Brain pericyte (primary cell): ENCODE data around the gene MTFMT.
"Not testable (repeated sequence)": the region's sequence is repeated elsewhere in the genome, so short reads cannot be mapped to it uniquely, and the experiment has no call there.

Experiments used
- DNase-seq: peaks from one replicate; pipeline ENCODE4 v3.0.0-alpha.2; 2012; ENCODE audit warnings: low read depth, low spot score

Gene MTFMT

DNA sequence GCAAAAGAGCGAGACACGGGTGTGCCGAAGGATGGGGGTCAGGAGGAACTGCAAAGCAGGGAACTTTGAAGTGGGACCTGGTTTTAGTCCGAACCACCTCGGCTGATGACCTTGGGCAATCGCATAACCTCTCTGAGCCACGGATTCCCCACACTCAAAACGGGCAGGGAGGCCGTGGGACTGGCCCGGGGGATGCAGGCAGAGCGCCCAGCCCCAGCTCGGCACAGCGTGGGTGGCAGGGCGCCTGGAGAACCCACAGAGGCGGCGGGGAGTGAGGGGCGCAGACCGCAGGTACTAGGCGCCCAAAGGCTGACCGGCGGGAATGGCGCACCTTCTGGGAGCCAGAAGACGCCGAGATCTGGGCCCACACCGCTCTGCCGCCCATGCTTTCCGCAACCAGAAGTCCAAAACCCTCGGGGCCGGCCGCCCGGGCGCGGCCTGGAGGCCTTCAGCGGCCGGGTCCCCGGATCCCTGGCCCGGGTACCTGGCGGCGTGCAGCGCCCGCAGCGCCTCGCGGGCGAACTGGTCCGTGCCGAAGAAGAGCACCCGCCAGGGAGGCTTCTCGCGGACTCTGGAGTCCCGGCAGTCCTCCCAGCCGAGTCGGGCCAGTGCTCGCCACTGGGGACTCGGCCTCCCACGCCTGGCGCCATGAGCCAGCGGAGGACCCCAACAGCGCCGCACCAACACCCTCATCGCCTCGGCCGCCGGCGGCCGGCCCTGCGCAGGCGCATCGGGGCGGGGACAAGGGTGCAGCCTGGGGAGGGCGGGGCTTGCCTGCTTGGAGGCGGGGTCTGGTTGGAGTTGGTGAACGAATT lies at the start of gene MTFMT:
TSS of gene MTFMT (minus strand) at position 719 of the 815 bp plus-strand sequence. CDS start at position 693, 26 bp downstream.
- DNase-seq, result no peak

- DNase-seq, result no peak
These were observed 48.5 kb upstream of the MTFMT start for GRCh38 chr15:65077981-65078352.

GRCh38 chr15:65077291-65077980 lies 48.0 kb upstream of the MTFMT start:
- DNase-seq, result no peak

DNA sequence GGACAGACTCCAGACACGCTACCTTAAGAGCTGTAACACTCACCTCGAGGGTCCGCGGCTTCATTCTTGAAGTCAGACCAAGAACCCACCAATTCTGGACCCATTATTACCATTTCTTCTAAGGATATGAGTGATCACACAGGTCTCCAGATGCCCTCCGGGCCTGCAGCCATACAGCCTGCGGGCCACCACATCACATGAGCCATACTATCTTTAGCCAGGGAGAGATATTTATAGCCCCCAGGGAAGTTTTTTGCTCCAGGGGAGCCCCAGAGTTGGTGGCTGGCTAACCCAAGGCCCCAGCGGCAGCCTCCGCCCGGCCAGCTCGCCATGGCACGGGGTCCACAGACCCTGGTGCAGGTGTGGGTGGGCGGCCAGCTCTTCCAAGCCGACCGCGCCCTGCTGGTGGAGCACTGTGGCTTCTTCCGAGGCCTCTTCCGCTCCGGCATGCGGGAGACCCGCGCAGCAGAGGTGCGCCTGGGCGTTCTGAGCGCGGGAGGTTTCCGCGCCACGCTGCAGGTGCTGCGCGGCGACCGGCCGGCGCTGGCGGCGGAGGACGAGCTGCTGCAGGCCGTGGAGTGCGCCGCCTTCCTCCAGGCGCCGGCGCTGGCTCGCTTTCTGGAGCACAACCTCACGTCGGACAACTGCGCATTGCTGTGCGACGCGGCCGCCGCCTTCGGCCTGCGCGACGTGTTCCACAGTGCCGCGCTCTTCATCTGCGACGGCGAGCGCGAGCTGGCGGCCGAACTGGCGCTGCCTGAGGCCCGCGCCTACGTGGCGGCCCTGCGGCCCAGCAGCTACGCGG lies 47.2 kb upstream of the MTFMT start, which contains the start of gene KBTBD13:
TSS of gene KBTBD13 (plus strand) at position 261 of the 805 bp plus-strand sequence. CDS start at position 331, 70 bp downstream.
- no peak for DNase-seq

DNA sequence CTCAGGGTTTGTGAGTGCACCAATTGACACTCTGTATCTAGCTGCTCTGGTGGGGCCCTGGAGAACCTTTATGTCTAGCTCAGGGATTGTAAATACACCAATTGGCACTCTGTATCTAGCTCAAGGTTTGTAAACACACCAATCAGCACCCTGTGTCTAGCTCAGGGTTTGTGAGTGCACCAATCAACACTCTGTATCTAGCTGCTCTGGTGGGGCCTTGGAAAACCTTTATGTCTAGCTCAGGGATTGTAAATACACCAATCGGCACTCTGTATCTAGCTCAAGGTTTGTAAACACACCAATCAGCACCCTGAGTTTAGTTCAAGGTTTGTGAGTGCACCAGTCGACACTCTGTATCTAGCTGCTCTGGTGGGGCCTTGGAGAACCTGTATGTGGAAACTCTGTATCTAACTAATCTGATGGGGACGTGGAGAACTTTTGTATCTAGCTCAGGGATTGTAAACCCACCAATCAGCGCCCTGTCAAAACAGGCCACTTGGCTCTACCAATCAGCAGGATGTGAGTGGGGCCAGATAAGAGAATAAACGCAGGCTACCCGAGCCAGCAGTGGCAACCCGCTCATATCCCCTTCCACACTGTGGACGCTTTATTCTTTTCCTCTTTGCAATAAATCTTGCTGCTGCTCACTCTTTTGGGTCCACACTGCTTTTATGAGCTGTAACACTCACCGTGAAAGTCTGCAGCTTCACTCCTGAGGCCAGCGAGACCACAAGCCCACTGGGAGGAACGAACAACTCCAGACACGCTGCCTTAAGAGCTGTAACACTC lies 46.4 kb upstream of the MTFMT start:
- not testable (repeated sequence) for DNase-seq

- DNase-seq, result not testable (repeated sequence)
These were observed 45.5 kb upstream of the MTFMT start for GRCh38 chr15:65074946-65075345.

GRCh38 chr15:65072617-65073016 lies 43.2 kb upstream of the MTFMT start:
- no peak for DNase-seq

DNA sequence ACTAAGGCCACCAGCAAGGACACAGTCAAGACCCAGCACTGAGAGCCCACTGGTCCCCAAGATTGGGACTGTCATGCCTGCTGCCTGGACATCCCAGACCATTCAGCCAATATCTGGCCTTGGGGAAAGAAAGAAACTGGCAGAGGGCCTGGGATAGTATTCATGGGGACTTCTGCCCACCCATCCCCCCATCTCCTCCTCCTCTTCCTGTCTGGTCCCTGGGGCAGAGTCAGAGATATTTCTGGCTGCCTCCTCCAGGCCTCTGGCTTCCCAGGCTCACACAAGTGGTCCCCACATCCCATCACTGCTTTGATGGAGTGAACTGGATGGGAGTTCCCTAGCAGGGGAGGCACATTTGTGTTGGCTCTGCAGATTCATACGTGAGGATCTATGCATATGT lies 42.6 kb upstream of the MTFMT start:
- DNase-seq, result no peak

DNA sequence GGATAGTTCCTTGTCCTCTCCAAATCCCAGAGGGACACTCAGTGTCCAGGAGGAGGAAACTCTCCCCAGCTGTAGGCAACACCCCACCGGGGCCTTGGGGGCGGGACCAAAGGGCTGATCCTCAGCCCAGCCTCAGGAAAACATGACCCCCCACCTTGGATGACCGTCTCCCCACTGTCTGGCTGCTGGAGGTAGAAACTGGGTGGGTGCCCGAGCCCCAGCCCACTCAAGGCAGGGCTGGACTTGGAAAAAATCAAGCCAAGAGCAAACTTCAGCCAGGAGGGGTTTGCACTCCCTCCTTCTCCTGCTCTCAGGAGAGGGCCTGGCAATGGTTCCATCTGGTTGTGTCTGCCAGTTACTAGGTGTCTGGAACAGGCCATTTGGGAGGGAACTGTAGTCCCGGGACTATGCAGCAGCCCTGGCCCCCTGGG lies 42.0 kb upstream of the MTFMT start:
- no peak for DNase-seq

- no peak for DNase-seq
These were observed 40.5 kb upstream of the MTFMT start for GRCh38 chr15:65069779-65070546.

DNA sequence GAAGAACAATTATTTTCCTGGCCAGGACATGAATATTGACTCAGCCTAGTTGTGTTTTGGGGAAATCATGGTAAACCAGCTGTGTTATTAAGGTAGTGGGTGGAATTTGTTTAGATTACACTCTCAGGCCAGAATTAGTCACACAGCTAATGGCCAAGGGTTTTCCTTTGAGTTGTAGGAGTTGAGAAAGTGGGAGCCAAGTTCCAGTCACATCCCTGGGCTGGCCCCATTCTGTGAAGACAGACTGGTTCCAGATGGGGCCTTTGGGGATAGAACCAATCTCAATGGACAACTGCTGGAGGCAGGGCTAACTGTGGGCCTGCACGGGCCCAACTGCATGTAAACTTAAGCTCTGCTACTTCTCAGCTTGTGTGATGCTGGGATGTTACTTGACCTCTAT lies 39.7 kb upstream of the MTFMT start:
- no peak for DNase-seq

GRCh38 chr15:65068403-65068788 lies 39.0 kb upstream of the MTFMT start:
- no peak for DNase-seq

- DNase-seq, result no peak
These were observed 38.4 kb upstream of the MTFMT start, which contains the start of gene RASL12 for GRCh38 chr15:65067645-65068402. TSS of gene RASL12 (minus strand) at chr15:65067991. CDS start at chr15:65067835, 156 bp downstream.

- no peak for DNase-seq
These were observed 37.8 kb upstream of the MTFMT start for GRCh38 chr15:65067317-65067644.

- DNase-seq, result no peak
These were observed 37.3 kb upstream of the MTFMT start for GRCh38 chr15:65066635-65067316.

GRCh38 chr15:65066001-65066634 lies 36.7 kb upstream of the MTFMT start:
- DNase-seq, result no peak

DNA sequence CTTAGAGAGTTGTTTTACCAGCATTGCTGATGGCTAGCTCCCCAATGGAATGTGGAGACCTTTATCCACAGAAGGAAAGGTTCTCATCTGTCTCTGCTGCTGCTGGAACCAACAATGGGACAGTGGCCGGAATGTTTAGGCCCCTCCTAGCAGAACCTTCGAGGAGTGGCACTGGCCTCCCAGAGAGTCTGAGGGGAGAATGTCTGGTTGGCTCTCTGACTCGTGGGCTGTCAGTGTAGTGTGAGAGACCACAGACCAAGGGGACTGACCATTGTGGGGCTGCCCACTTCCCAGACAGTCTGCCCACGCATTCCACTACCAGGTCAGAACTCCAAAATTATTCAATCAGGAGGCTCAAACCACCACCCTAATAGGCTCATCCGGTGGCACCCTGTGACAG lies 33.3 kb upstream of the MTFMT start:
- no peak for DNase-seq

DNA sequence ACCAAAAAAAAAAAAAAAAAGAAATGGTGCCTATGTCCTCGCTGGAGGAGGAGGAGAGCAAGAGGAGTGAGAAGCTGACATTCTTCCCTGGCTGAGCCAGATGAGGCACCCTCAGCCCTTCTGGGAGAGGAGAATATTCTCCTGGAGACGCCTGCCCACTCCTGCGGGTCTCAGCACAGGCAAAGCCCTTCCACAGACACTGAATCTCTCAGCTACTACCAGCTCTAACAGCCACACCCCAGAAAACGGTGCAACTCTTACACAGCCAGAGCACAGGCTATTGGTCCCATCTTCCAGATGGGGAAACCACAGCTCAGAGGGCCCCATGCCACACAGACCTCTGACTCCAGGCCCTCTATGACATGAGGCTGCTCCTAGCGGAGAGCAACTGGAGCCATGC lies 32.6 kb upstream of the MTFMT start:
- no peak for DNase-seq
